SK-N-SH (cell line): Measurements from ENCODE around the gene APEH.

Source experiments
- CTCF ChIP-seq: fragments of 200-600 bp; sonication (generic); IDR thresholded peaks from 2 replicates; pipeline ENCODE4 v1.6.1; 2017; ENCODE audit warnings: antibody characterized with exemption, mild to moderate bottlenecking, moderate library complexity
- EP300 ChIP-seq, 2 experiments: IDR thresholded peaks; 2 replicates each; pipeline versions ENCODE4 v1.4.0 to v1.6.1; 2012; ENCODE audit warnings: borderline replicate concordance in 1 of 2, low read depth in 1 of 2, low read length in 1 of 2
- EZH2phosphoT487 ChIP-seq: fragments of 200-600 bp; sonication (generic); IDR thresholded peaks from 2 replicates; pipeline ENCODE4 v1.6.1; 2017; ENCODE audit warnings: low read depth, mixed run types, mild to moderate bottlenecking, antibody characterized with exemption, moderate library complexity, borderline replicate concordance
- FOSL2 ChIP-seq: IDR thresholded peaks from 2 replicates; pipeline ENCODE4 v1.4.0; 2012; ENCODE audit warnings: low read depth, mild to moderate bottlenecking, moderate library complexity, borderline replicate concordance
- FOXJ3 ChIP-seq: sonication (generic); formaldehyde crosslinking; IDR thresholded peaks from 2 replicates; pipeline ENCODE4 v1.5.1; 2020; ENCODE audit warnings: mild to moderate bottlenecking, missing genetic modification reagents
- MXI1 ChIP-seq: IDR thresholded peaks from 2 replicates; pipeline ENCODE4 v1.6.1; 2012; ENCODE audit warnings: mild to moderate bottlenecking, low read depth, low read length, improper control_type of control experiment
- RAD21 ChIP-seq: IDR thresholded peaks from 2 replicates; pipeline ENCODE4 v1.6.1; 2012; ENCODE audit warnings: mild to moderate bottlenecking, low read length
- RFX5 ChIP-seq: IDR thresholded peaks from 2 replicates; pipeline ENCODE4 v1.6.1; 2012; ENCODE audit warnings: mild to moderate bottlenecking, improper control_type of control experiment, low read length
- SMC3 ChIP-seq: IDR thresholded peaks from 2 replicates; pipeline ENCODE4 v1.6.1; 2012; ENCODE audit warnings: low read depth, low read length, improper control_type of control experiment
- TEAD4 ChIP-seq: IDR thresholded peaks from 2 replicates; pipeline ENCODE4 v1.4.0; 2012; ENCODE audit warnings: mild to moderate bottlenecking, borderline replicate concordance; ENCODE audit not compliant: insufficient read depth
- USF2 ChIP-seq: fragments of 150-350 bp; IDR thresholded peaks from 2 replicates; pipeline ENCODE4 v1.6.1; 2017; ENCODE audit warnings: antibody characterized with exemption, low read length, low read depth, borderline replicate concordance
- TF ChIP-seq, protein P1 (sequence below): IDR thresholded peaks from 2 replicates; pipeline ENCODE4 v1.6.1; 2012; ENCODE audit warnings: mild to moderate bottlenecking, low read depth, low read length, moderate library complexity

- TF ChIP-seq CTCF, result no peak
- TF ChIP-seq EP300 (IDR thresholded peaks at IDR 0.05; ENCODE audit: borderline replicate concordance in 1 of 2, low read depth in 1 of 2, low read length in 1 of 2), result no peak
- TF ChIP-seq USF2, result no peak
- TF ChIP-seq TEAD4, result no peak
- no peak for TF ChIP-seq FOSL2
- no peak for TF ChIP-seq FOXJ3 (CRISPR knock-in tag)
- no peak for TF ChIP-seq RFX5
- TF ChIP-seq SMC3, result no peak
- no peak for TF ChIP-seq EZH2phosphoT487
- no peak for TF ChIP-seq MXI1
- no peak for TF ChIP-seq RAD21
- TF ChIP-seq, protein P1, sequence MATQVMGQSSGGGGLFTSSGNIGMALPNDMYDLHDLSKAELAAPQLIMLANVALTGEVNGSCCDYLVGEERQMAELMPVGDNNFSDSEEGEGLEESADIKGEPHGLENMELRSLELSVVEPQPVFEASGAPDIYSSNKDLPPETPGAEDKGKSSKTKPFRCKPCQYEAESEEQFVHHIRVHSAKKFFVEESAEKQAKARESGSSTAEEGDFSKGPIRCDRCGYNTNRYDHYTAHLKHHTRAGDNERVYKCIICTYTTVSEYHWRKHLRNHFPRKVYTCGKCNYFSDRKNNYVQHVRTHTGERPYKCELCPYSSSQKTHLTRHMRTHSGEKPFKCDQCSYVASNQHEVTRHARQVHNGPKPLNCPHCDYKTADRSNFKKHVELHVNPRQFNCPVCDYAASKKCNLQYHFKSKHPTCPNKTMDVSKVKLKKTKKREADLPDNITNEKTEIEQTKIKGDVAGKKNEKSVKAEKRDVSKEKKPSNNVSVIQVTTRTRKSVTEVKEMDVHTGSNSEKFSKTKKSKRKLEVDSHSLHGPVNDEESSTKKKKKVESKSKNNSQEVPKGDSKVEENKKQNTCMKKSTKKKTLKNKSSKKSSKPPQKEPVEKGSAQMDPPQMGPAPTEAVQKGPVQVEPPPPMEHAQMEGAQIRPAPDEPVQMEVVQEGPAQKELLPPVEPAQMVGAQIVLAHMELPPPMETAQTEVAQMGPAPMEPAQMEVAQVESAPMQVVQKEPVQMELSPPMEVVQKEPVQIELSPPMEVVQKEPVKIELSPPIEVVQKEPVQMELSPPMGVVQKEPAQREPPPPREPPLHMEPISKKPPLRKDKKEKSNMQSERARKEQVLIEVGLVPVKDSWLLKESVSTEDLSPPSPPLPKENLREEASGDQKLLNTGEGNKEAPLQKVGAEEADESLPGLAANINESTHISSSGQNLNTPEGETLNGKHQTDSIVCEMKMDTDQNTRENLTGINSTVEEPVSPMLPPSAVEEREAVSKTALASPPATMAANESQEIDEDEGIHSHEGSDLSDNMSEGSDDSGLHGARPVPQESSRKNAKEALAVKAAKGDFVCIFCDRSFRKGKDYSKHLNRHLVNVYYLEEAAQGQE, result no peak
Measured at GRCh38 chr3:49668414-49668797, 5.7 kb upstream of the APEH start.
